K562 (cell line): ENCODE results near the gene LAMA2. TPM values are rescaled to one million over a fixed set of nuclear protein-coding genes. Genes with fewer than 3 reads are reported as not detected.

Experiments used
- ATAC-seq: fragments of 200-7000 bp; cut with Tn5 transposase; 3 replicates; pipeline ENCODE4 v1.9.1; 2020; ENCODE audit warnings: moderate library complexity
- BruUV-seq: library from RNA; stranded (reverse); fragments of 400-500 nt; replicated peaks from 2 replicates; lab custom pipeline; 2021; lab: Mats Ljungman, UMichigan
- CTCF ChIA-PET: fragments of 300-600 bp; formaldehyde crosslinking; extraction: SDS; loops from one replicate; lab custom pipeline; 2021; ENCODE audit warnings: low intra/inter-chr PET ratio; lab: Yijun Ruan, JAX
- POLR2A ChIA-PET: fragments of 300-600, 350-650 bp; sonication (Branson Sonifier 250); formaldehyde crosslinking; extraction: SDS; loops from one replicate; lab custom pipeline; 2021; ENCODE audit warnings: antibody characterized with exemption, inconsistent platforms; lab: Yijun Ruan, JAX
- DNase-seq, 4 experiments: peaks; one replicate each; pipeline versions ENCODE4 v3.0.0 to v3.0.0-alpha.2; 2011 to 2018; ENCODE audit warnings: low spot score in 3 of 4, mixed read lengths in 3 of 4; ENCODE audit errors: extremely low read depth in 1 of 4
- FAIRE-seq: peaks from 2 replicates; lab custom pipeline; 2011; peaks lifted over from hg19 to GRCh38; lab: Jason Lieb, UNC
- H2AFZ ChIP-seq: 2 replicates; pipeline ENCODE4 v1.6.0; 2011; ENCODE audit warnings: low read depth, low read length, control low read depth, inconsistent platforms
- H3K27ac ChIP-seq: fragments of 200-600 bp; 3 replicates; pipeline ENCODE4 v1.8.0; 2011; ENCODE audit warnings: low read depth, mild to moderate bottlenecking, control low read depth, inconsistent platforms, low read length, moderate library complexity, mixed read lengths; ENCODE audit errors: extremely low read depth
- H3K27me3 ChIP-seq, 2 experiments: fragments of 300-600 bp in 1 of 2; 2 replicates in 1 of 2; 3 replicates in 1 of 2; pipeline versions ENCODE4 v1.6.0 to v1.8.0; 2011; ENCODE audit warnings: inconsistent platforms in 2 of 2, low read length in 2 of 2, mild to moderate bottlenecking in 1 of 2, mixed read lengths in 1 of 2, moderate library complexity in 1 of 2; ENCODE audit not compliant: control insufficient read depth in 2 of 2, insufficient read depth in 2 of 2
- H3K36me3 ChIP-seq: fragments of 300-600 bp; 3 replicates; pipeline ENCODE4 v1.8.0; 2011; ENCODE audit warnings: mild to moderate bottlenecking, low read length, inconsistent platforms; ENCODE audit not compliant: control insufficient read depth, insufficient read depth
- H3K4me1 ChIP-seq, 2 experiments: fragments of 200-600 bp in 1 of 2; replicated peaks in 1 of 2; 2 replicates in 1 of 2; 3 replicates in 1 of 2; pipeline versions ENCODE4 v1.5.1 to v1.8.0; 2011; ENCODE audit warnings: inconsistent platforms in 2 of 2, low read length in 2 of 2, mild to moderate bottlenecking in 1 of 2, mixed read lengths in 1 of 2, moderate library complexity in 1 of 2; ENCODE audit not compliant: control insufficient read depth in 2 of 2, insufficient read depth in 2 of 2
- H3K4me2 ChIP-seq: 2 replicates; pipeline ENCODE4 v1.6.1; 2011; ENCODE audit warnings: low read length, control low read depth, inconsistent platforms, mixed read lengths; ENCODE audit not compliant: insufficient read depth
- H3K4me3 ChIP-seq: fragments of 200-600 bp; sonication (generic), shearing (Covaris generic); 2 replicates; pipeline ENCODE4 v1.5.1; 2016; ENCODE audit warnings: control low read depth, inconsistent platforms
- H3K79me2 ChIP-seq: fragments of 200-600 bp; 3 replicates; pipeline ENCODE4 v1.8.0; 2011; ENCODE audit warnings: low read length, inconsistent platforms; ENCODE audit not compliant: control insufficient read depth, insufficient read depth
- H3K9ac ChIP-seq, 2 experiments: 2 replicates each; pipeline versions ENCODE4 v1.6.0 to v1.6.1; 2011; ENCODE audit warnings: low read depth in 2 of 2, low read length in 2 of 2, control low read depth in 1 of 2, inconsistent platforms in 1 of 2, mild to moderate bottlenecking in 1 of 2, mixed read lengths in 1 of 2; ENCODE audit not compliant: insufficient read depth in 1 of 2
- H3K9me1 ChIP-seq: one replicate; pipeline ENCODE4 v1.6.0; 2011; ENCODE audit warnings: inconsistent platforms, mild to moderate bottlenecking, low read length, moderate library complexity; ENCODE audit not compliant: control insufficient read depth, insufficient read depth
- H3K9me3 ChIP-seq: replicated peaks from 2 replicates; pipeline ENCODE4 v1.5.1; 2011; ENCODE audit warnings: low read depth, low read length, inconsistent platforms; ENCODE audit not compliant: control insufficient read depth, insufficient read depth
- H4K20me1 ChIP-seq: replicated peaks from 2 replicates; pipeline ENCODE4 v1.6.1; 2011; ENCODE audit warnings: low read length, inconsistent platforms, mixed read lengths; ENCODE audit not compliant: control insufficient read depth, insufficient read depth
- CTCF ChIP-seq, 3 experiments: IDR thresholded peaks in 2 of 3; conservative IDR thresholded peaks in 1 of 3; 2 replicates each; pipeline ENCODE4 v1.5.1; 2011 to 2012; ENCODE audit warnings: low read length in 3 of 3, mild to moderate bottlenecking in 3 of 3, control low read depth in 2 of 3, improper control_type of control experiment in 1 of 3, inconsistent platforms in 1 of 3, low read depth in 1 of 3, mixed read lengths in 1 of 3, moderate library complexity in 1 of 3; ENCODE audit not compliant: insufficient read depth in 2 of 3
- GTF2B ChIP-seq: IDR thresholded peaks from 2 replicates; pipeline ENCODE4 v1.6.1; 2011; ENCODE audit not compliant: insufficient read length; ENCODE audit errors: extremely low read depth
- PCBP1 ChIP-seq: fragments of 200-400 bp; formaldehyde crosslinking; IDR thresholded peaks from 2 replicates; pipeline ENCODE4 v1.6.1; 2018; ENCODE audit warnings: mild to moderate bottlenecking, low read depth, low read length; ENCODE audit not compliant: poor library complexity, severe bottlenecking
- PML ChIP-seq: IDR thresholded peaks from 2 replicates; pipeline ENCODE4 v1.6.1; 2012; ENCODE audit warnings: low read length, inconsistent platforms
- POLR3G ChIP-seq: IDR thresholded peaks from 2 replicates; pipeline ENCODE4 v1.6.1; 2011; ENCODE audit not compliant: insufficient read length, insufficient replicate concordance; ENCODE audit errors: extremely low read depth
- RBFOX2 ChIP-seq: fragments of 200-400 bp; formaldehyde crosslinking; IDR thresholded peaks from 2 replicates; pipeline ENCODE4 v1.6.1; 2017; ENCODE audit warnings: low read depth, mild to moderate bottlenecking, low read length, moderate library complexity
- SETDB1 ChIP-seq: IDR thresholded peaks from one replicate; pipeline ENCODE4 v1.6.1; 2012; ENCODE audit warnings: low read length, control low read depth, inconsistent platforms
- SMARCE1 ChIP-seq: fragments of 450-650 bp; IDR thresholded peaks from 2 replicates; pipeline ENCODE4 v1.7.1; 2016; ENCODE audit warnings: mild to moderate bottlenecking
- ZNF175 ChIP-seq: fragments of 200-800 bp; sonication (Bioruptor generic); IDR thresholded peaks from 2 replicates; pipeline ENCODE4 v1.6.1; 2016; ENCODE audit warnings: low read depth, mild to moderate bottlenecking, missing genetic modification characterization, missing compliant biosample characterization
- ZNF766 ChIP-seq: fragments of 200-800 bp; sonication (Bioruptor generic); conservative IDR thresholded peaks from 2 replicates; pipeline ENCODE4 v1.6.1; 2016; ENCODE audit warnings: missing genetic modification characterization, missing compliant biosample characterization
- WGBS: fragments of 100-300 bp; shearing (Covaris generic); methylation state at CpG from one replicate; pipeline ENCODE4 v1.1.6; 2016; ENCODE audit warnings: low coverage, mixed read lengths; ENCODE audit not compliant: insufficient coverage; ENCODE audit errors: missing lambda C conversion rate; 5-methylcytosine and 5-hydroxymethylcytosine counted together
- in situ Hi-C: fragments of 300-500 bp; cut with MboI; formaldehyde crosslinking; loops from 4 replicates; pipeline ENCODE4 v1.15.0; 2018; ENCODE audit warnings: inconsistent platforms, mixed read lengths
- intact Hi-C: fragments of 100-400 bp; cut with micrococcal nuclease; formaldehyde crosslinking; loops from 2 replicates; pipeline ENCODE4 v1.14.2; 2022
- polyA plus RNA-seq, 8 experiments: library from polyadenylated mRNA; depleted of rRNA in 4 of 8; stranded (reverse) in 5 of 8; unstranded in 3 of 8; fragments of >200 nt; fragmentation: Nextera tagmentation in 2 of 8; fragmentation: Illumina TruSeq in 1 of 8; extraction: Ambion mirVana in 2 of 8; extraction: Trizol in 1 of 8; gene quantifications; 2 replicates each; pipeline versions ENCODE4 v1.2.1 to v1.2.3, GENCODE V29; 2011 to 2014; ENCODE audit warnings: inconsistent platforms in 1 of 8, missing spikeins in 1 of 8
- total RNA-seq, 7 experiments: library from RNA; depleted of rRNA in 6 of 7; stranded (reverse); fragments of >200 nt in 6 of 7; fragmentation: Illumina TruSeq in 2 of 7; extraction: Trizol in 2 of 7; gene quantifications; 2 replicates each; pipeline versions ENCODE4 v1.2.1 to v1.2.3, GENCODE V29; 2011 to 2021; ENCODE audit warnings: low replicate concordance in 1 of 7
- TF ChIP-seq, protein P1 (sequence below): sonication (generic); formaldehyde crosslinking; IDR thresholded peaks from 2 replicates; pipeline ENCODE4 v1.9.0; 2022; ENCODE audit warnings: mild to moderate bottlenecking, missing genetic modification reagents

The LAMA2 gene
- total and polyA plus RNA-seq, 9 of the 15 experiments (the other 6 are each of a cell fraction or from before 2014, with no cell fraction given): 0.04 to 1.5 (median 0.36) TPM

- H3K9ac ChIP-seq: no peak overlapping the region
- 0% methylated on average over 5 of the region's 5 CpGs for WGBS
- DNase-seq (no peak), ATAC-seq (no peak), FAIRE-seq (no peak)
- H3K36me3 ChIP-seq: no peaks in the 10 kb centered on the region
- CTCF ChIA-PET: no interaction called here
- POLR2A ChIA-PET: interaction anchor here (0.6 kb wide), 1 partner anchor 1307 kb away, joined by 3 read pairs; no protein-coding TSS in a partner anchor
- in situ Hi-C loops: no loop called here
- BruUV-seq: no TSS peak
- no peaks in the 10 kb centered on the region for H3K27me3 ChIP-seq
- H3K4me3 ChIP-seq: no peak overlapping the region
- no peak overlapping the region for H2AFZ ChIP-seq
- no peaks in the 10 kb centered on the region for H3K79me2 ChIP-seq
- no peak overlapping the region for H3K4me2 ChIP-seq
- no peaks in the 10 kb centered on the region for H3K9me3 ChIP-seq
- intact Hi-C loops: loop anchor here (2.0 kb wide), 2 partner anchors 645 to 1633 kb away; no protein-coding TSS in a partner anchor
- no peak for TF ChIP-seq POLR3G
- TF ChIP-seq ZNF175 (CRISPR knock-in tag): no peak
- TF ChIP-seq SETDB1: no peak
- no peak for TF ChIP-seq PML
- no peak for TF ChIP-seq RBFOX2
- no peak for TF ChIP-seq CTCF (IDR thresholded peaks at IDR 0.05 in 2 of 3, conservative IDR thresholded peaks at IDR 0.05 in 1 of 3; ENCODE audit: insufficient read depth in 2 of 3, low read depth in 1 of 3, low read length in 3 of 3)
- TF ChIP-seq PCBP1: no peak
- TF ChIP-seq GTF2B: no peak
- no peak for TF ChIP-seq SMARCE1
- TF ChIP-seq ZNF766 (CRISPR knock-in tag): no peak
- TF ChIP-seq, protein P1, sequence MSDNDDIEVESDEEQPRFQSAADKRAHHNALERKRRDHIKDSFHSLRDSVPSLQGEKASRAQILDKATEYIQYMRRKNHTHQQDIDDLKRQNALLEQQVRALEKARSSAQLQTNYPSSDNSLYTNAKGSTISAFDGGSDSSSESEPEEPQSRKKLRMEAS (CRISPR knock-in tag): no peak
- no peaks in the 10 kb centered on the region for H3K4me1 ChIP-seq
- H3K9me1 ChIP-seq: no peaks in the 10 kb centered on the region
- no peaks in the 10 kb centered on the region for H4K20me1 ChIP-seq
- H3K27ac ChIP-seq: no peak overlapping the region
Measured at GRCh38 chr6:129369737-129370136, 486.8 kb downstream of the LAMA2 start.
